Activated T-cell treated with anti-CD3 and anti-CD28 coated beads for 24 hours (primary cell): ENCODE results near the gene ULK4.
"Not testable (repeated sequence)": the region's sequence is repeated elsewhere in the genome, so short reads cannot be mapped to it uniquely, and the experiment has no call there.

Source experiments
- DNase-seq: peaks from one replicate; pipeline ENCODE4 v3.0.0-alpha.2; 2020; ENCODE audit warnings: low read depth

The ULK4 gene

DNA sequence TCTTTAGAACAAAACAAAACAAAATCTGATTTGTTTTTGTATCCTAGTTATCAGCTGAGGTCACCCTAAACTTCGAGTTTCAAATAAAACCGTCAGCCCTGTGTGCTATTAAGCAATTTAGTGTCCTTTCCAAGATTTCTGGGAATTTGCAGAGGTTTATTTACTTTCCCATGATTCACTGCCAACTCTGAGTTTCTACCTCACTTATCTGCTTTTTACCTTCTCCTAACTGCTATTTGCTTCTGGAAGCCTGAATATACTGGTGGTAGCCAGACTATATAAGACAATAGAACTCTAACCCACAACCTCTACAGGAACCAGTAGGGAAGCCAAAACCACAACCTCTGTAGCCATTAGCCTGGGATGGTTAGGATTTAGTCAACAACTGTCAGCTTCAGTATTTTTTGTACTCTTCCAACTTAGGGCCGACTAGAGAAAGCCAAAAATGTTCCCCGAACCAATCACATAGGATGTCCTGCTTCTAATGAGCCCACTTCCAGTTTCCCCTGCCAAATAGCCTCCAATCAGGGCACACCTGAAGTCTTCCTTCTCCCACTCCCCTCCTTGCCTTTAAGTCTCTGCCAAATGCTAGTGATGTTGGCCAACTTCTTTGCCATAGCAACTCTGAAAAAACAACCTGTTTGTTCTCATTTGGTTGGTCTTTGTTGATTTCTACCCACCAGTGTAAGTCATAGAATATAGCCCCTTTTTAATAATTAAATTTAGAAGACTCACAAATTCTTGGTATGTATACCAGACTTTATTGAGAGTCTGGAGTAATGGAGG is 273.1 kb downstream of the ULK4 start:
- DNase-seq = no peak

DNA sequence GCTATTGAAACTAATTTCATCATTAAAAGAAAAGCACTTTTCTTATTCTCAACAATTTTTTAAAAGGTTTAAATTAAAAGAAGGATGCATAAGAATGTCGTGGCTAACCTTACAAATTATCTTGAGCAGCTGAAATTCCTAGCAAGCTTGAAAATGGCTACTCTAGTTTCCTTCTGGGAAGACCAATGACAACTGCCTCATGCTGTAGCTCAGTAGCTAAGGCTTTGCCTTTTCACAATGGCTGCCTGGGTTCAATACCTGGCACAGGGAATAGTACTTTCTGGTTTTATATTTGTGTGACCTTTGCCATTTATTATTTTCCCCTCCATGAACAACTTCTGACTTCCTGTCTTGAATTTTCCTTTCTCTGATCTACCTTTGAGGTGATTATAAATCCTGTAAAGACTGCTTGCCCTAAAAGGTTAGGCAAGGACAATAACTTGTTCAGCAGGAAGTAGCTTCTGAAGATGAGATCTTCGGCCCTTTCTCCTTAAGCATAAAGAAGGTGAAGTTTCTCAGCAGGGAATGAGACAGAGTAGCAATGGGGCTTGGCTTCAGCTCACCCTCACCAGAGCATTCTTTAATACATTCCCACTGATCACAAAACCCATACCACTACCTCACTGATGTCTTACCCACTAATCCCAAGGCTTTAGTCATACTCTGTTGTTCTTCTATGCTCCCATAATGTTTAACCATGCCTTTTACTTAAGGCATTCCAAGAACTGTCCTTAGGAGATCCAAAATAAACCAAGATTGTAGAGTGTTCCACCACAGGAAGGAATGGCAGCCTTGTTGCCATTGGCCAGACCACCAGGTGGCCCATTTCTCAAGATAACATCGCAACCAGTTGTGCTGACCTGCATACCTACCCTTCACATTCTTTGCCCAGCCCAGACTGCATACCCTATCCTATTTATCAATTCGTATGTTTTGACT is 276.8 kb downstream of the ULK4 start:
- no peak for DNase-seq

DNA sequence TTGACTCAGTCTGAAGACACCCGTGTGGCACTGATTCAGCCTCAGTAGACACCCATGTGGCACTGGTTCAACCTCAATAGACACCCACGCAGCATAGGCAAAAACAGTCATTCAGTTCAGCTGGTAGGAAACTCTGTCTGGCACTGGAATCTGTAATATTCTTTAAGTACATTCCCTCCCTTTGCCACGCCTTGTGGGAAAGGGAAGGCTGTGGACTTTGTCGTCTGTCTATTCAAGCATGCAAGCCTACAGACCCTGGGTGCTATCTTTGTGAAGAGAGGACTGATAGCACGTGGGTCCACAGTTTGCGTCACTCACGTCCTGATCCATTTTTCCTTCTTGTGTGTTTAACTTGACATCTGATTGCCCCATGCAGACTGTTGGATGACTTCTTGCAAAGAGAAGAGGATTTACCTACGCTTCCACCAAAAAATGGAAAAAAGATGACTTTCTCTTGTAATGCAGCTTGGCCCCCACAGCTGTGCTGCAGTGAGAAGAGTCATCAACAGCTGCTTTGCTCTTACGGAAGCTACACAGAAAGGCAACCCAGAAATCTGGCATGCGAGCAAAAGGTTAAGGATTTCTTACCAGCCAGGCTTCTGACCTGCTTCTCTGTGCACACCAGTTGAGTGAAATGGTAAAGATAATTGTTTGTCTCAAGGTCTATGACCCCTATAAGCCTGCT is 278.1 kb downstream of the ULK4 start:
- DNase-seq = no peak

DNA sequence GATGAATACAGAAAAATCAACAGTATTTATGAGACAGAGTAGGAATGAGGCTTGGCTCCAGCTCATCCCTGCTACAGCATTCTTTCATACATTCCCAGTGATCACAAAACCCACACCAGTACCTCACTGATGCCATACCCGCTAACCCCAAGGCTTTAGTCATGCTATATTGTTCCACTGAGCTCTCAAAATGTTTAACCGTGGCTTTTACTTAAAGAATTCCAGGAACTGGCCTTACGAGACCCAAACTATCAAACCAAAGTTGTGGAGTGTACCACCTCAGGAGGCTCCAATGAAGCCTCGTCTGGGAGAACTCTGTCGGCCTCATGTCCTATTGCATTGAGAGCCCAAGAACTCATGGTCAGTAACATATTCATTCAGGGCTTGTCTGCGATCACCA is 278.9 kb downstream of the ULK4 start:
- no peak for DNase-seq

DNA sequence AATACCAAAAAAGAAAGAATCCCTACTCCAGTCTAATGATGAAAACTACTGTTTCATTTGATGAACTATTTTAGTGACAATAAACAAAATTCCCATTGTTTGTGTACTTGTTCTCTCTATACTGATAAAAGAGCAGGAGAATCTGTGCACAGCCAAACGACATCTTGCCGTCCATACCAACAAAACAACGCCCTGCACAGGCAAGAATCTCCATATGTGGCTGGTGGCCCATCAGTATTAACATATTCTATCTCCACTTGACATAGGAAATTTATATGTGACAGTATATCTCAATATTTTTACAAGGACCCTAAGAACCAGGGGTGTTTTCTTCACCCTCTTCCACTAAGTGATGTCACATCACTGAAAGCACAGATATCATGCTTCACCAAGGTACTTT is 279.5 kb downstream of the ULK4 start:
- DNase-seq = no peak

DNA sequence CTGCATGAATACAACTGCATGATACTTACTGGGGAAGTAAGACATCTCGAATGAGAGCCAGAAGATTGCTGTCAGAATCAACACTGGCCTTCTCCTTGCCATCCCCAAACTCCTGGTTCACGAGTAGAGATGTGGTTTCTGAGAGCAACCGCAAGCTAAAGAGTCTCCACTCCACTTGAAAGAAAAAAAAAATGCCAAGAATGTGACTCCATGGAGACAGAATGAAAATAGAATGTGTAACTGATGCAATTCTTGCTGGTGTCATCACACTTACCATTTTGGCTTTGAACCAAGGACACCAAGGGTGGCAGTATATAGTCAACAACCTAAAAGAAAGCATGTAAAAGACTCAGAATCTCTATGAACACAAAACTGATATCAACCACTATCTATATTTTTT is 280.4 kb downstream of the ULK4 start:
- DNase-seq = no peak

DNA sequence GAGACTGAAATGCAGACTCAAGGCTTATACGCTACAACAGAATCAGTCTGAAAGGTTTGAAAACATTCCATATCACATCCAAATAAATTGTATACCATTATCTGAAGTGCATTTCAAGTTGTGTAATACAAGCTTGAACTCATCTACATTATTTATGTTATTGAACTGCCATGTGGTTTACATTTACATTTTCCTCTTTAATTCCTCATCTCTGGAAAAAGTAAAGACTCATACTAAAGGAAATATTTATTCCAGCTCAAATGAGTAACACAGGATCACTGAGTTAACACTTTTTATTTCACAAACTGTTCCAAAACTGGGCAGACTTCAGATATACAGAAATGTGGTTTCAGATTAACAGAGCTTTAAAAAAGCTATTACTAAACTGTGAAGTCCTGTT is 282.5 kb downstream of the ULK4 start:
- no peak for DNase-seq

DNA sequence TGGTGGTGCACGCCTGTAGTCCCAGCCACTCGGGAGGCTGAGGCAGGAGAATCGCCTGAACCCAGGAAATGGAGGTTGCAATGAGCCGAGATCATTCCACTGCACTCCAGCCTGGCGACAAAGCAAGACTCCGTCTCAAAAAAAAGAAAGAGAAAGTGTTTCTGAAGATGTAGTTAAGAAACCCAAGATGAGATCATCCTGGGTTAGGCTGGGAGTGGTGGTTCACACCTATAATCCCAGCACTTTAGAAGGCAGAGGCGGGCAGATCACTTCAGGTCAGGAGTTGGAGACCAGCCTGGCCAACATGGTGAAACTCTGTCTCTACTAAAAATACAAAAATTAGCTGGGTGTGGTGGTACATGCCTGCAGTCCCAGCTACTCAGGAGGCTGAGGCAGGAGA is 286.8 kb downstream of the ULK4 start:
- DNase-seq = not testable (repeated sequence)

DNA sequence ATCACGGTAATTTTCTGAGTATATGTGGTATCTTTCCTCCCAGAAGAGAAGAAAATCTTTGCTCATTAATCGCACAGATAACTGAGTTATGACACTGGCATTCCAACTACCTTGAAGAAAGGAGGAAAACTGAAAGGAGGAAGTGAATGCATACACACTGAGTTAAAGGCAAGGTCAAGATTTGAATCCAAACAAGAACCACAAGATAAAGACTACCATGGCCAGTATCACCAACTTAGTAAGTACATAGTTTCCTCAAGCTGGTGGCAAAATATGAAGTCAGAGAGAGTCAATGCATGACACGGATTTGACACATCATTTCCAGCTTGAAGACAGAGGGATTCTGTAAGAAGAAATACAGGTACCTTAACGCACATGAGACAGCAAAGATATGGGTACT is 287.5 kb downstream of the ULK4 start:
- no peak for DNase-seq

DNA sequence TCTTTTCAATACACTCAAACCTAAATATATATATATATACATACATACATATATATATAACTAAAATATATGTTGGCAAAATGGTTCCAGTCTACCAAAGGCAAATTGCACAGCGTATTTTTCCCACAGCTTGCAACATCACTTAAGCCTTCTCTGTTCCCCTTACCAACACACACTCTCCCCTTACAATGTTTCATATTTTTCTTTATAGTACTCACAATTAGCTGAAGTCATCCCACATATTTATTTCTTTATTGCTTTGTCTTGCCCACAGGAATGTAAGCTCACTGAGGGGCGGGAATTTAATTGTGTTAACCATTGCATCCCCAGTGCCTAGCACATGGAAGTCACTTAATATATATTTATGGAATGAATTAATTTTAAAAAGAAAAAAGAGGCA is 288.3 kb downstream of the ULK4 start:
- no peak for DNase-seq

DNA sequence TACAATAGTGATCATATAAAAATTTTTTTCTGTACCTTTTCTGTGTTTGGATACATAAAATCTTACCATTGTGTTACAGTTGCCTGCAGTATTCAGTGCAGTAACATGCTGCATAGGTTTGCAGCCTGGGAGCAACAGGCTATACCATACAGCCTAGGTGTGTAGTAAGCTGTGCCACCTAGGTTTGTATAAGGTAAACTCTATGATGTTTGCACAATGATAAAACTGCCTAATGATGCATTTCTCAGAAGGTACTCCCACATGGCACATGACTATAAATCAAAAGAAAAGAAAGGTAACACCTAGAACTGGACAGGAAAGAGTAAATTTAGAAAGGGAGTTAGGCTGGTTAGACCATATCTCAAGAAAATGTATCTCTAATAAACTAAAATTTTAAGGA is 293.5 kb downstream of the ULK4 start:
- no peak for DNase-seq

DNA sequence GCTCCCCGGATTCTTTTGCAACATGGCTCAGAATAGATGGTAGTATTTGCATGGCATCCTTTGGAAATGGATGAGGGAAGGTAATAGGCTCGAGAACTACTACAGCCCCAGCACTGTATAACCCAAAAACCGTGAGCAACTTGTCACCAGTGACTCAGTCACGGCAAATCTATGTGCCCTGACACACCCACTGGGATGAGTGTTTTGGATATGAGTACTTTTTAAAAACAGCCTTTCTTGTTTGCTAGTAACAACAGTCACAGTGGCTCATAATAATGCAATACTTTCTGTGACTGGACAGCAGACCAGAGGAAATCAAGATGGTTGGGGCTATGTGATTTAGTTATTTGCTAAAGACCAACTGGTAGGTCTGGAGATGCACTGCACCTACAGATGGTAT is 299.6 kb downstream of the ULK4 start:
- no peak for DNase-seq

DNA sequence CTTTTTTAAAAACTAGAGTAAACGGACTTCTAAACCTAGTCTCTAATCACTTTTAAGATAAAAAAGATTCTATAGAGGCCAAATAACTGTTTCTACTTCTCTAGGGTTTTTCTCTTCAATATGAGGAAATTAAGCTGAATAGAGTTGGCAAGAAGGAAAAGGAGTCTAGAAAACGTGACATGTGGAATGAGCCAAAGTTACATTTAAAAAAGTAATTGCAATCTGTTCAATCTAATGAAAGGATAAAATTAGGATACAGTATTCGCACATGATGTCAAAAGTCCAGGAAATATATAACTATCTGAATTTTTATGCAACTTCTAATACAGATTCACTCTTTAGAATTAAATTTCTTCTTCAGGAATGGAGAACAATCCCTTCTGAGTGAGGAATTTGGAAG is 300.1 kb downstream of the ULK4 start:
- no peak for DNase-seq

DNA sequence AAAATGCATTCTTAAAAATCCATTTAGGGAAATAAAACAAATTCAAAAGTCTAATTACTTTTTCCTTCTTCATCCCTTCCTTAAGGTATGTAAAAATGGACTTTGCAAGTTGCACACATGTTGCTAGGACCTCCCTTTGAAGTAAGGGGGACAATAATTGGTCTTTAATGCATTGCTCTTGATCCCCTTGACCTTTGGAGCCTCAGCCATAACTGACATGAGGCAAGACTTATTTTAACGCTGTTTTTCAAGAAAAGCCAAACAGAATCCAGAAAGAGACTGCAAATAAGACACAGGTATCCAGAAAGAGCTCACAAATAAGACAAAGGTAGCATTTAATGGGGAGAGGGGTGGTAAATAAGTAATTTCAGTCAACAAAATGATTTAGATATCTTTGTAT is 301.4 kb downstream of the ULK4 start:
- DNase-seq = no peak

DNA sequence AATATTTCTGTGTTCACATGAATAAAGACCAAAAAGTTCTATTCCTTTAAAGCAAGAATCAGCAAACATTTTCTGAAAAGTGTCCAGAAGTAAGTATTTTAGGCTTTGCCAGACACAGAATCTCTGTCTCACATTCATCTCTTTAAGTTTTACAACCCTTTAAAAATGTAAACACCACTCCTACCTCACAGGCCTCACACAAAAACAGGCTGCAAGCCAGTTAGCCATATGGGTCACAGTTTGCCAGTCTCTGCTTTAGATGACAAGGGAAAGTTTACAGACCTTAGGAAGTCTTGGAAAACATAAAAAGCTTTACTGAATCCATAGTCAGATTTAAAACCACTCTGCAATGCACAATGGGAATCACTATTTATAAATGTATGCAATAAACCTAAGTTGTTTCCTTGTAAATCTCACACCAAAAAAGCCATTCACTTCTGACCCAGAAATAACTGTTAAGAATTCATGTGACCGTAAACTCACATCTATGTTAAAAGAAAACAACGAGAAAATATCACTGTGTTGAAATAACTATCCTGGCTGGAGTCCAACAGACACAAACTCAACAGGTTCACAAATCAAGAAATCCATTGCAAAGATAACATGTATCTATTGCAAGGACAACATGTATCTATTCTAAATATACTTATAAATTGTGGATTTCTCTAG is 308.2 kb downstream of the ULK4 start:
- DNase-seq = no peak

DNA sequence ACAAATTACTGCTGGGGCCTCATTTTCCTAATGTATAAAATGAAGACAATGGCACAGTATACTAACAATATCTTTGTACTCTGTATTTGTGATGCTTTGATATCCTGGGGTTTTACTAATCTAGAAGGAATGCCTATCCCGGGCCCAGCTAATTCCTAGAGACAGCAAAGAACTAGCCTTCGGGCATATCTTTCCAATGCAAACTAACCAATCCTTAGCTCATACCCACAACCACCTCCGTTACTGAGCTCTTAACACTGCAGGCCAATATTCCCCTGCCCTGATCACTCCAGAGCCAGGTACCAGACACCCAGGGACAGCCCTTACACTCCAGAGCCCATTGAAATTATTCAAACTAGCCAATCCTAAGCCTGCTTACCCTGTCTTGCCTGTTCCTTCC is 309.0 kb downstream of the ULK4 start:
- no peak for DNase-seq

DNA sequence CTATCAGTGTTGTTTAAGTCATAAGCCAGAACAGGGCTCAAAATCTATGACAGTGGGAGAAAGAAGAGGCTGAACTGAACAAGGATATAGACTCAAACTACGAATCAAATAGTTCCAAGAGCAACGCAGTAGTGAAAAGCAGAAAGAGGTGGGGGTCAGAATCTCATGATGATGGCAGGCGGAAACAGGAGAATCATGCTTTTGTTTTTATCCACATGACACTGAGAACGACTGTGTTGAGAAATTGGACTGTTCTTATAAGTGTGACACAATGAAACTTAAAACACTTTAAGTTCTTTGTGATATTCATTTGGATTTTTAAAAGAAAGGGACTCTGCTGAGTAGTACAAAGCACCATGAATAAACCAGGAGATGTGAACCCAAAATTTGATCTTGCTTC is 309.4 kb downstream of the ULK4 start:
- no peak for DNase-seq

DNA sequence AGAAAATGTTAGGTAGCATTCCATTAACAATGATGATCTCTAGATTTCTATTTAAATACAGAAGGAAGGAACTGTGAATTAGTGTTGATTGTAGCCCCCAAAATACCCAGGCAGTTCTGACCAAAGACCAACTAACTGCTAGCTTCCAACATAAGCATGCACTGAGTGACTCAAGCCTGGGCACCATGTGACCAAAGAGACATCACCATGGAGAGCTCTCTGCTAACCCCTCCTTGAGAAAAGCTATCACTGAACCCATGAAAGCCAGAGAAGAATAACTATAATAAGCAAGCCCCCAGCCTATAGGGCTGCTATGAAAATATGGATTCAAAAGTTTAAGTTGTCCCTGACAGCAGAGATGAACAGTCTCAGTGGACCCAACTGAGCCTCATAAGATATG is 310.2 kb downstream of the ULK4 start:
- DNase-seq = no peak

DNA sequence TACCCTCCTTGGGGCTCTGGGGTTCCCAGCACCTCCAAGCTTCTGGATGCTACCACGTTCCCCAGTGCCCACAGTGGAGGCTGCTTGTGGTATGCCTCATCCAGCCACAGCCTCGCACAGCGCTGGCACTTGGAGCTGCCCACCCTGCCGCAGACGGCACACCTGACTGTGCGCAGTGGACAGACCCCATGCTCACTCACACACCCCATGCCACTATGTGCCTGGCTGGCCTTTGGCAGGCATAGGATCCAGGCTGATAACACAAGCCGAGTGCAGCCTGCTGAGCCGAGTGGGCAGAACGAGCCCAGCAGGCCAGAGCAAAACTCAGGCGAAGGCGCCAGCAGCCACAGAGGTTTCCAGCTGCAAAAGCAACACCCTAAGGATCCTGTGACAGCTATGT is 311.5 kb downstream of the ULK4 start:
- DNase-seq = no peak

DNA sequence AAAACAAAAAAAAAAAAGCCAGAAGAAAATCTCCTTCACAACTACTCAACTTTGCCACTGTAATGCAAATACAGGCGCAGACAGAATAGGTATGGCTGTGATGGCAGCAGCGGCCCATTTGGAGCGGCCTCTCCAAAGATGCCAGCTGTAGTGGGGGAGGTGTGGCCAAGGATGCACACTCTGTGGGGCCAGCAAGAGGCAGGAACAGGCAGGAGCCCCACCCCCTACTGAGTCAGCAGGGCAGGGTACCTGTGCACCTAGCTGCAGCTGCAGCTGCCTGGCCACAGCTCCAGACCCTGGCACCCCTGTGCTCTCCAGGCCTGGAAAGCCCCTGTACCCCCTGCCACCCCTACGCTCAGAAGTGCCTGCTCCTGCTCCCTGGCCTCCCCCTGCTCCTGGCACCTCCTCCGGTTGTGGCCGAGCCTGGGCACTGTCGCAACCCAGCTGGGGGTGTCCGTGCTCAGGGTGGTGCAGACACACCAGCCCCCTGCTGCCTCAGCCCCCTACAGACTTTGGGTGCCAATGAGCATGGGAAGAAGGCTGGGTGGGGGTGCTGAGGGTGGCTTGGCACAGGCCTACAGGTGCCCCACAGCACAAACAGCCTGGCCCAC is 312.7 kb downstream of the ULK4 start:
- DNase-seq = no peak

DNA sequence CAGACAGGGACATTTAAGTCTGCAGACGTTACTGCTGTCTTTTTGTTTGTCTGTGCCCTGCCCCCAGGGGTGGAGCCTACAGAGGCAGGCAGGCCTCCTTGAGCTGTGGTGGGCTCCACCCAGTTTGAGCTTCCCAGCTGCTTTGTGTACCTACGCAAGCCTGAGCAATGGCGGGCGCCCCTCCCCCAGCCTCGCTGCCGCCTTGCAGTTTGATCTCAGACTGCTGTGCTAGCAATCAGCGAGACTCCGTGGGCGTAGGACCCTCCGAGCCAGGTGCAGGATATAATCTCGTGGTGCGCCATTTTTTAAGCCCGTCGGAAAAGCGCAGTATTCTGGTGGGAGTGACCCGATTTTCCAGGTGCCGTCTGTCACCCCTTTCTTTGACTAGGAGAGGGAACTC is 314.2 kb downstream of the ULK4 start:
- DNase-seq = not testable (repeated sequence)

DNA sequence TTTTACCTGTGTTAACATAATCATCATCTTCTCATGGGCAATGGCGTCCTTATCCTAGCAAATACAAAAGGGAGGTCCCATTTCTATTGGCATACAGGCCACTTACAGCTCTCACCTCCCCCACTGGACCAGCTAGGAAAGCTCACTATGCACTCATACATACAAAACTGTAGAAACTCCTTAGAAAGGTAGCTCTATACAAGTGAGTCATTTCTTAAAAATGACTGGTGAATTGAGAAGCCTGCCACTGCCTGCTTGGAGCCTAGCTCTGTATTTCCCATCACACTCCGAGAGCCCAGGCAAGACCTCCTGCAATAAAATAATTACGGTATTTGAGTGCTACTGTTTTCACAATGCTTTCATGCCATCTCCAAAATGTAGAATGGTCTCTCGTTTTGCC is 321.8 kb downstream of the ULK4 start:
- DNase-seq = no peak
